Measurements from ENCODE around the gene SPEF1.

The SPEF1 gene

DNA sequence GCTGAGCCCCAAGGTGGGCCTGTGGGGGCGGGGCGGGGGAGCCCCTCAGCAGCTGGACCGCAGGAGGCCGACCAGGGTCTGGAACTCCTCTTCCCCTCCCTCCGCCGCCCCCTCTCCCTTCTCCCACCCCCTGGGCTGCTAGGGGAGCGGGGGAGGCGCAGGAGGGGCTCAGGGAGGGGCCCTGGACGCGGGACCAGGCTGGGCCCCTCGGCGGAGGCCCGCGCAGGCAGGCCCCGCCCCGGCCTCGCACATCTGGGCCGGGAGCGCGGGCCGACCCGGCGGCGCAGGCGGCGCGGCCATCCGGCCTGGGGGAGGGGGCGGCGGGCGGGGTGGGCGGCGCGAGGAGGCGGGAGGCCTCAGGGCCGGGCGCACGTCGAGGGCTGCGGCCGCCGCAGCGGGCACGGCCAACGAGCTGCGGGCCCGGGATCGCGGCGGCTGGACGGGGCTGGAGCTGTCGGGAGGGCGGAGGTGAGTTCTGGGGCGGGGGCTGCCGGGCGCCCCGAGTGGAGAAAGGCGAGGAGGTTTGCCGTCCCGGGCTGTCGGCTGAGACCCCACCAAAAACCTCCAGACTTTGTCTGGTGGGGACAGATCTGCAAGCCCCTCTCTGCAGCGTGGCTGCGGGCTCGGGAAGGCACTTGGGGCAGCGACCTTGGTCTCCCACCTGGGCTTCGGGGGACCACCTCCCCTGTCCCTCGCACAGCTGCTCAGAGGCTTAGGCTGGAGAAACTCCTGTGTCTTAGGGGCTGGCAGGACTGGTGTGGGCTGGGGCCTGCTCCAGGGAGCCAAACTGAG lies 48.7 kb downstream of the SPEF1 start, which contains the start of gene HSPA12B:
TSS of gene HSPA12B (plus strand) at position 359 of the 792 bp plus-strand sequence. CDS start 5,990 bp downstream, outside the sequence.
- H3K27me3 ChIP-seq (ENCODE audit: control insufficient read depth, insufficient read depth, low read length), result peaks cover 37% of the 10 kb centered on the region
- no peaks in the 10 kb centered on the region for H3K9me3 ChIP-seq (ENCODE audit: control insufficient read depth, insufficient read depth, low read length)
- H3K36me3 ChIP-seq (ENCODE audit: control insufficient read depth, insufficient read depth, low read length), result no peaks in the 10 kb centered on the region
- no peak within 1 kb of the TSS for H3K9ac ChIP-seq (ENCODE audit: low read depth, low read length)
- peak within 1 kb of the TSS; percentile 48 for H3K4me3 ChIP-seq (ENCODE audit: low read depth, low read length)
- no peaks in the 10 kb centered on the region; the same call in 1 of the 2 replicates for H3K4me1 ChIP-seq (ENCODE audit: control insufficient read depth, insufficient read depth, low read length)
- no peak within 1 kb of the TSS for H3K27ac ChIP-seq (ENCODE audit: low read depth, low read length)

DNA sequence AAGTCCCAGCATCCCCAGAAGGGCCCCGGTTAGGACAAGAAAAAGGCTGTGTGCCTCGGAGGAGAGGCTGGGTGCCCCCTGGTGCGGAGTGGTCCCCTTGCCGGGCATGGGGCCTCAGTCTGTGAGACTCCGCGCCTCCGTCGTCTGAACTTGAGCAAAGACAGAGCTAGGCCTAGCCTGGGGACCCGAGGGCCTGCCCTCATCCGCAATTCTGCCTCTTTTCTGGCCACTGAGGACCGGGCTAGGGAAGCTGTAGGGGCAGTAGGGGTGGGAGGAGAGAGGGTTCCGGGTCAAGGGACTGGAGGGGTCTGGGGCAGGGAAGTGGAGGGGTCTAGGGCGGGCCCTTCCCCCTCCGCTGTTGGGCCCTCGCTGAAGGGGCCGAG lies 49.3 kb downstream of the SPEF1 start:
- Histone ChIP-seq H3K9ac (ENCODE audit: low read depth, low read length) (no peak overlapping the region), H3K4me3 (ENCODE audit: low read depth, low read length) (no peak overlapping the region; the same call in 1 of the 2 replicates), H3K27me3 (ENCODE audit: control insufficient read depth, insufficient read depth, low read length) (peaks cover 42% of the 10 kb centered on the region), H3K4me1 (ENCODE audit: control insufficient read depth, insufficient read depth, low read length) (no peaks in the 10 kb centered on the region; the same call in 1 of the 2 replicates), H3K9me3 (ENCODE audit: control insufficient read depth, insufficient read depth, low read length) (no peaks in the 10 kb centered on the region), H3K36me3 (ENCODE audit: control insufficient read depth, insufficient read depth, low read length) (no peaks in the 10 kb centered on the region), H3K27ac (ENCODE audit: low read depth, low read length) (no peak overlapping the region)

DNA sequence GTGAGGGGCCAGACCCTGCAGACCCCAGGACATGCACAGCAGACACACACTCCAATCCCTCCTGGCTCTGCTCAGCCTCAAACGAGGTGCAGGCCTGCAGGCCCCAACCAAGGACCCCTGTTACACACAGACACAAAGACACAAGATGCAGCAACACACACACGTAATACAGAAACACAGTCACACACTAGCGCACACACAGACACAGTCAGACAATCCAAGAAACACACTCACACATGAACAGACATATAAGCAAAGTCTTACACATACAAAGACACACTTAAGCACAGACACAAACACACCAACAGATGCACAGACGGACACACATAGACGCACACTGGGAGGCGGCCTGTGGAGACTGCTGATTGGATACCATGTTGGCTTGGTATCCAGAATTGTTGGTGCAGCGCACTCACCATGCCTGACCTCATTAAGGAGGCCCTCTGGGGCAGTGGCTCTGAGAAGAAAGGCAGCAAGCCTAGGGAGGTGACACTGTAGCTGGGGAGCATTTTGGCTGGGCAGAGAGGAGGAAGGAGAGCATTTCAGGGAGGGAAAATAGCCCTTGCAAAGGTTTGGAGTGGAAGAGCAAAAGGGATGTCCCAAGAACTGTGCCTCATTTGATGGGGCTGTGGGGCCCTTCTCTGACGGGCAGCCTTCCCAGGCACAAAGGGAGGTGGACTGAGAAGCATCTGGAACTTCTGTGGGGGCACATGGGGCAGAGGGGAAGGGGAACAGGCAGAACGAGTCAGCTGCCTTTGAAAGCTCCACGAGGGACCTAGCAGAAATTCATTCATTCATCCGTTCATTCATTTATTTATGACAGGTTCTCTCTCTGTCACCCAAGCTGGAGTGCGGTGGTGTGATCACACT lies 50.2 kb downstream of the SPEF1 start:
- peaks cover 42% of the 10 kb centered on the region for H3K27me3 ChIP-seq (ENCODE audit: control insufficient read depth, insufficient read depth, low read length)
- H3K36me3 ChIP-seq (ENCODE audit: control insufficient read depth, insufficient read depth, low read length), result no peaks in the 10 kb centered on the region
- H3K4me1 ChIP-seq (ENCODE audit: control insufficient read depth, insufficient read depth, low read length), result no peaks in the 10 kb centered on the region; the same call in 1 of the 2 replicates
- no peak overlapping the region for H3K9ac ChIP-seq (ENCODE audit: low read depth, low read length)
- H3K27ac ChIP-seq (ENCODE audit: low read depth, low read length), result no peak overlapping the region
- H3K9me3 ChIP-seq (ENCODE audit: control insufficient read depth, insufficient read depth, low read length), result no peaks in the 10 kb centered on the region
- no peak overlapping the region for H3K4me3 ChIP-seq (ENCODE audit: low read depth, low read length)

DNA sequence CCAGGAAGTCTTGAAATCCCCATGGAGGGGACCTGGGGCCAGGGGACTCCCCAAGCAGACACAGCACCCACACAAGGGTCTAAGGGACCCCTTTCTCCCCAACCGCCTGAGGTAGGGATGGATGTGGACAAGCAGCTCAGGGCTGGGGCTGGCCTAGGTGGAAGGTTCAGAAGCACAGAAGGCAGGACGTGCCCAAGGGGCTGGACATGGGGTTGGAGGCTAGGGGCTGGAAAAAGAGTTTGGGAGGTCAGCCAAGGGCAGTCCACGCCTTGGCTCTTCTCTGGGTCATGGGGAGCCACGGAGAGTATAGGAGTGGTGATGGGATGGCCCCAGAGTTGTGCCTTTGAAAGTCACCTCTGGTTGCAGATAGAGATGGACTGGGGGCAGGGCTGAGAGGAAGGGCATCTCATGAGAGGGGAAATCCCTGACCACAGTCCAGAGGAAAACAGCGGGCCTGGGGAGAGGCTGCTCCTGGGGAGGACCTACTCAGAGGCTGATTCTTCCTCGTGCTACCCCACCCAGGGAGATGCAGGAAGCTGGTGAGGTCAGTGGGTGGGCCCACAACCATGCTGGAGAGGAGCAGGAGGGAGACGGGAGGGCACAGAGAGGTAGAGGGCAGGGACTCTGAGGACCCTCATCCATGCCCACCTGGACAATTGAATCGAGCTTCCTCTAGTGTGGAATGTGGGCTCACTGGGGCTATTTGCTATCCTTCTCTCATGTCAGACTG lies 51.3 kb downstream of the SPEF1 start:
- Histone ChIP-seq H3K9ac (ENCODE audit: low read depth, low read length) (no peak overlapping the region), H3K9me3 (ENCODE audit: control insufficient read depth, insufficient read depth, low read length) (no peaks in the 10 kb centered on the region), H3K4me3 (ENCODE audit: low read depth, low read length) (no peak overlapping the region), H3K36me3 (ENCODE audit: control insufficient read depth, insufficient read depth, low read length) (no peaks in the 10 kb centered on the region), H3K27ac (ENCODE audit: low read depth, low read length) (no peak overlapping the region), H3K27me3 (ENCODE audit: control insufficient read depth, insufficient read depth, low read length) (peaks cover 42% of the 10 kb centered on the region), H3K4me1 (ENCODE audit: control insufficient read depth, insufficient read depth, low read length) (no peaks in the 10 kb centered on the region; the same call in 1 of the 2 replicates)

DNA sequence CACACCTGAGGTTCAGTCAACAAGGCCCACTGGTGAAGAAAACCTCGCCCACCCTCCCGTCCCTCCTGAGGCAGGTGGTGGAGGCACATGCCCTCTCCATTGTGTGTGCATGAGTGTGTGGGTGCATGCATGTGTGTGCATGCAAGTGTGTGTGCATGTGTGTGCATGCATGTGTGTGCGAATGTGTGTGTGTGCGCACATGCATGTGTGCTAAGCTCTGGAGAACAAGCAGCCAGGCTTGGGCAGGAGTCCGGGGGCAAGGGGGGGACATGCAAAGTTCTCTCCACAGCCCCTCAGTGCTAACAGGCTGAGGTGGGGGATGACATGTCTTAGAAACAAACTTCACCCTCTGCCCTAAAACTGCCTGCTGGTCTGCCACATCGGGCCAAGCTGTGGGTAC lies 51.9 kb downstream of the SPEF1 start:
- no peak overlapping the region for H3K27ac ChIP-seq (ENCODE audit: low read depth, low read length)
- H3K4me1 ChIP-seq (ENCODE audit: control insufficient read depth, insufficient read depth, low read length), result no peaks in the 10 kb centered on the region; the same call in 1 of the 2 replicates
- no peak overlapping the region for H3K4me3 ChIP-seq (ENCODE audit: low read depth, low read length)
- H3K9ac ChIP-seq (ENCODE audit: low read depth, low read length), result no peak overlapping the region
- no peaks in the 10 kb centered on the region for H3K9me3 ChIP-seq (ENCODE audit: control insufficient read depth, insufficient read depth, low read length)
- no peaks in the 10 kb centered on the region for H3K36me3 ChIP-seq (ENCODE audit: control insufficient read depth, insufficient read depth, low read length)
- H3K27me3 ChIP-seq (ENCODE audit: control insufficient read depth, insufficient read depth, low read length), result peaks cover 42% of the 10 kb centered on the region

DNA sequence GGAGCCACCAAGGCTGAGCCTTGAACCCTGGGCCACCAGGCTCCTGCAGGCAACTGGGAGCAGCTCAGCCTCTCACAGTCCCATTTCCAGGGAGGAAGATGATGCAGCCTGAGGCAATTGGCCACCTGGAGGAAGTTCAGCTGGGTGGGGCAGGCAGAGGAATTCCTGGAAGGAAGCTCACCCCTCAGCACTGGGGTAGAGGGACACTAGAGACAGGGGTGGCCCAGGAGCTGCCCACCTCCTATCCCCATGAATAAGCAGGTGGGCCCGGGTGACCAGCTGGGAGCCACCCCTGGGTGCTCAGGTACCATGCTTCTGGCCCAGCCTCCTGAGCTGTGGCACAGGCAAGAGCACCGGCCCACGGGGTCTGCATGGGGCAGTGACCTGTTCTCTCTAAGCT lies 52.4 kb downstream of the SPEF1 start:
- H3K36me3 ChIP-seq (ENCODE audit: control insufficient read depth, insufficient read depth, low read length), result no peaks in the 10 kb centered on the region
- no peaks in the 10 kb centered on the region; the same call in 1 of the 2 replicates for H3K4me1 ChIP-seq (ENCODE audit: control insufficient read depth, insufficient read depth, low read length)
- no peak overlapping the region for H3K27ac ChIP-seq (ENCODE audit: low read depth, low read length)
- no peak overlapping the region for H3K9ac ChIP-seq (ENCODE audit: low read depth, low read length)
- H3K4me3 ChIP-seq (ENCODE audit: low read depth, low read length), result no peak overlapping the region
- H3K27me3 ChIP-seq (ENCODE audit: control insufficient read depth, insufficient read depth, low read length), result peaks cover 42% of the 10 kb centered on the region
- H3K9me3 ChIP-seq (ENCODE audit: control insufficient read depth, insufficient read depth, low read length), result no peaks in the 10 kb centered on the region

DNA sequence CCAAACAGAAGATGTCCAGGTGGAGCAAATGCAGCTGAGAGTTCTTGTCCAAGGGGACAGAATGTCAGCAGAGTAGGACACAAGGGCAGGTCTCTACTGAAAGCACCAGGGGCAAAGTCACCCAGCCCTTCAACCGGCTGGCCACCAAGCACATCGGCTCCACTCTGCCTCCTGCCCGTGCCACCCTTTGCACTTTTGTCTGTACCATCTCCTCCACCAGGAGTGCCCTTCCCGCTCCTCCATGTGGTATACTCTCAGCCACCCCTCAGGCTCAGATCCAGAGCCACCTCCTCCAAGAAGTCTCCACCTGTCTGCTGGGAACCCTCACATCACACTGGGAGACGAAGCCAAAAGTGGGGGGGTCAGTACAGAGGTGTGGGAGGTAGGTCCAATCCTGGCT lies 52.9 kb downstream of the SPEF1 start:
- Histone ChIP-seq H3K27me3 (ENCODE audit: control insufficient read depth, insufficient read depth, low read length) (peaks cover 37% of the 10 kb centered on the region), H3K9me3 (ENCODE audit: control insufficient read depth, insufficient read depth, low read length) (no peaks in the 10 kb centered on the region)

More for the DNA sequence above, 52.9 kb downstream of the SPEF1 start:
- no peak overlapping the region for H3K9ac ChIP-seq (ENCODE audit: low read depth, low read length)
- no peaks in the 10 kb centered on the region for H3K36me3 ChIP-seq (ENCODE audit: control insufficient read depth, insufficient read depth, low read length)
- no peak overlapping the region for H3K27ac ChIP-seq (ENCODE audit: low read depth, low read length)
- no peaks in the 10 kb centered on the region; the same call in 1 of the 2 replicates for H3K4me1 ChIP-seq (ENCODE audit: control insufficient read depth, insufficient read depth, low read length)
- H3K4me3 ChIP-seq (ENCODE audit: low read depth, low read length), result no peak overlapping the region

All from HUES48 (cell line).